MM.1S (cell line): ENCODE data around the gene IL7R.

Source experiments
- DNase-seq: peaks from one replicate; pipeline ENCODE4 v3.0.0-alpha.2; 2015
- H2AFZ ChIP-seq: fragments of 300-600 bp; sonication (generic); 2 replicates; pipeline ENCODE4 v1.6.0; 2016; ENCODE audit warnings: antibody characterized with exemption, low read length
- H3F3A ChIP-seq: fragments of 300-600 bp; sonication (generic); 2 replicates; pipeline ENCODE4 v1.6.1; 2016; ENCODE audit warnings: mild to moderate bottlenecking, antibody characterized with exemption, low read length, moderate library complexity, mixed read lengths; ENCODE audit not compliant: insufficient read depth
- H3K27ac ChIP-seq: fragments of 300-600 bp; sonication (generic); 2 replicates; pipeline ENCODE4 v1.5.1; 2016; ENCODE audit warnings: mild to moderate bottlenecking, low read length
- H3K27me3 ChIP-seq: fragments of 300-600 bp; sonication (generic); replicated peaks from 2 replicates; pipeline ENCODE4 v1.6.0; 2016; ENCODE audit warnings: low read length; ENCODE audit not compliant: insufficient read depth
- H3K36me3 ChIP-seq: fragments of 300-600 bp; sonication (generic); replicated peaks from 2 replicates; pipeline ENCODE4 v1.6.1; 2016; ENCODE audit warnings: mild to moderate bottlenecking, low read length, mixed read lengths; ENCODE audit not compliant: insufficient read depth
- H3K4me1 ChIP-seq: fragments of 300-600 bp; sonication (generic); 2 replicates; pipeline ENCODE4 v1.6.1; 2016; ENCODE audit warnings: low read length, mixed read lengths
- H3K4me2 ChIP-seq: fragments of 300-600 bp; sonication (generic); 2 replicates; pipeline ENCODE4 v1.6.0; 2016; ENCODE audit warnings: low read depth, low read length
- H3K4me3 ChIP-seq: fragments of 300-600 bp; sonication (generic); 2 replicates; pipeline ENCODE4 v1.5.1; 2016; ENCODE audit warnings: low read length, mixed read lengths
- H3K79me2 ChIP-seq: fragments of 300-600 bp; sonication (generic); 2 replicates; pipeline ENCODE4 v1.6.1; 2016; ENCODE audit warnings: mixed run types, low read length, mixed read lengths
- H3K9ac ChIP-seq: fragments of 300-600 bp; sonication (generic); 2 replicates; pipeline ENCODE4 v1.6.1; 2016; ENCODE audit warnings: low read length, mixed read lengths
- H3K9me2 ChIP-seq: fragments of 300-600 bp; sonication (generic); replicated peaks from 2 replicates; pipeline ENCODE4 v1.6.1; 2016; ENCODE audit warnings: mild to moderate bottlenecking, low read length, mixed read lengths; ENCODE audit not compliant: insufficient read depth
- H3K9me3 ChIP-seq: fragments of 300-600 bp; sonication (generic); replicated peaks from 2 replicates; pipeline ENCODE4 v1.6.1; 2016; ENCODE audit warnings: mild to moderate bottlenecking, low read length, mixed read lengths; ENCODE audit not compliant: insufficient read depth
- H4K20me1 ChIP-seq: fragments of 300-600 bp; sonication (generic); 2 replicates; pipeline ENCODE4 v1.6.1; 2016; ENCODE audit warnings: mild to moderate bottlenecking, low read length, moderate library complexity, mixed read lengths; ENCODE audit not compliant: insufficient read depth
- EZH2 ChIP-seq: fragments of 300-600 bp; sonication (generic); optimal IDR thresholded peaks from 2 replicates; pipeline ENCODE3; 2017; ENCODE audit warnings: low read depth, mild to moderate bottlenecking, antibody characterized with exemption, low read length, mixed read lengths
- EZH2phosphoT487 ChIP-seq: fragments of 300-600 bp; sonication (generic); IDR thresholded peaks from 2 replicates; pipeline ENCODE4 v1.6.1; 2018; ENCODE audit warnings: antibody characterized with exemption, low read length
- TF ChIP-seq, protein P1 (sequence below): fragments of 300-600 bp; sonication (generic); IDR thresholded peaks from 2 replicates; pipeline ENCODE4 v1.5.1; 2016; ENCODE audit warnings: antibody characterized with exemption, low read length, mixed read lengths

The IL7R gene

DNA sequence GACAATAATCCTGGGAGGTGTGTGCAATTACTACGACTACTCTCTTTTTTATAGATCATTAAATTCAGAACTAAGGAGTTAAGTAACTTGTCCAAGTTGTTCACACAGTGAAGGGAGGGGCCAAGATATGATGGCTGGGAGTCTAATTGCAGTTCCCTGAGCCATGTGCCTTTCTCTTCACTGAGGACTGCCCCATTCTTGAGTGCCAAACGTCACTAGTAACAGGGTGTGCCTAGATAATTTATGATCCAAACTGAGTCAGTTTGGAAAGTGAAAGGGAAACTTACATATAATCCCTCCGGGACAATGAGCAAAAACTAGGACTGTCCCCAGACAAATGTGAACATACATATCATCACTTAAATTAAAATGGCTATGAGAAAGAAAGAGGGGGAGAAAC lies 20.2 kb downstream of the IL7R start:
- H3K4me2 ChIP-seq: no peak overlapping the region
- no peaks in the 10 kb centered on the region for H3K27me3 ChIP-seq
- no peak for DNase-seq
- no peak overlapping the region for H2AFZ ChIP-seq
- no peak overlapping the region for H3K4me3 ChIP-seq
- no peak overlapping the region for H3K27ac ChIP-seq
- TF ChIP-seq EZH2phosphoT487 (no peak), EZH2 (no peak)
- TF ChIP-seq, protein P1, sequence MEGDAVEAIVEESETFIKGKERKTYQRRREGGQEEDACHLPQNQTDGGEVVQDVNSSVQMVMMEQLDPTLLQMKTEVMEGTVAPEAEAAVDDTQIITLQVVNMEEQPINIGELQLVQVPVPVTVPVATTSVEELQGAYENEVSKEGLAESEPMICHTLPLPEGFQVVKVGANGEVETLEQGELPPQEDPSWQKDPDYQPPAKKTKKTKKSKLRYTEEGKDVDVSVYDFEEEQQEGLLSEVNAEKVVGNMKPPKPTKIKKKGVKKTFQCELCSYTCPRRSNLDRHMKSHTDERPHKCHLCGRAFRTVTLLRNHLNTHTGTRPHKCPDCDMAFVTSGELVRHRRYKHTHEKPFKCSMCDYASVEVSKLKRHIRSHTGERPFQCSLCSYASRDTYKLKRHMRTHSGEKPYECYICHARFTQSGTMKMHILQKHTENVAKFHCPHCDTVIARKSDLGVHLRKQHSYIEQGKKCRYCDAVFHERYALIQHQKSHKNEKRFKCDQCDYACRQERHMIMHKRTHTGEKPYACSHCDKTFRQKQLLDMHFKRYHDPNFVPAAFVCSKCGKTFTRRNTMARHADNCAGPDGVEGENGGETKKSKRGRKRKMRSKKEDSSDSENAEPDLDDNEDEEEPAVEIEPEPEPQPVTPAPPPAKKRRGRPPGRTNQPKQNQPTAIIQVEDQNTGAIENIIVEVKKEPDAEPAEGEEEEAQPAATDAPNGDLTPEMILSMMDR: no peak
- H3K9me2 ChIP-seq: no peaks in the 10 kb centered on the region
- H3K36me3 ChIP-seq: no peaks in the 10 kb centered on the region
- no peaks in the 10 kb centered on the region for H3F3A ChIP-seq
- no peaks in the 10 kb centered on the region for H3K4me1 ChIP-seq
- H3K9me3 ChIP-seq: no peaks in the 10 kb centered on the region
- no peaks in the 10 kb centered on the region for H4K20me1 ChIP-seq
- no peak overlapping the region for H3K9ac ChIP-seq
- H3K79me2 ChIP-seq: no peaks in the 10 kb centered on the region

DNA sequence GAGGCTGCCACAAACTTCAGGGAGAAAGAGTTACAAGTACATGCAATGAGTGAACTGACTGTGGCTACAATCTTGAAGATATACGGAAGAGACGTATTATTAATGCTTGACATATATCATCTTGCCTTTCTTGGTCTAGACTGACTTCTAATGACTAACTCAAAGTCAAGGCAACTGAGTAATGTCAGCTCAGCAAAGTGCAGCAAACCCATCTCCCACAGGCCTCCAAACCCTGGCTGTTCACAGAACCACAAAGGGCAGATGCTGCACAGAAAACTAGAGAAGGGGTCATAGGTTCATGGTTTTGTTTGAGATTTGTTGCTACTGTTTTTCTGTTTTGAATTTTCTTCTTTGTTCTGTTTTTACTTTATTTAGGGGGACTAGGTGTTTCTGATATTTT lies 21.0 kb downstream of the IL7R start:
- Histone ChIP-seq H3K4me1 (no peaks in the 10 kb centered on the region), H3K27me3 (no peaks in the 10 kb centered on the region), H3K79me2 (no peaks in the 10 kb centered on the region), H3K4me3 (no peak overlapping the region), H3K9ac (no peak overlapping the region), H4K20me1 (no peaks in the 10 kb centered on the region), H3F3A (no peaks in the 10 kb centered on the region), H3K36me3 (no peaks in the 10 kb centered on the region), H3K9me2 (no peaks in the 10 kb centered on the region), H3K27ac (no peak overlapping the region), H2AFZ (no peak overlapping the region), H3K4me2 (no peak overlapping the region), H3K9me3 (no peaks in the 10 kb centered on the region)
- TF ChIP-seq, protein P1: no peak
- no peak for TF ChIP-seq EZH2
- TF ChIP-seq EZH2phosphoT487: no peak
- DNase-seq: no peak

DNA sequence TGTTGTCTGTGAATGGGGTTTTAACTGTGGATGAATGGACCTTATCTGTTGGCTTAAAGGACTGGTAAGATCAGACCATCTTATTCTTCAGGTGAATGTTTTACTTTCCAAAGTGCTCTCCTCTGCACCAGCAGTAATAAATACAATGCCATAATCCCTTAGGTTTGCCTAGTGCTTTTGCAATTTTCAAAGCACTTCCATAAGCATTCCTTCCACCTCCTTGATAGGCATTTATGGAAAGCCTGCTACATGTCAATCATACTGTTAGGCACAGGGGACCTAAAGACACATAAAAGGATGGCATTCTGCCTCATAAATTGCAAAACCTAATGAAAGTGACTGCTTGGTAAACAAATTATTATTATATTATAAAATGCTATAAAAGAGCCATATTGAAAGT lies 21.4 kb downstream of the IL7R start:
- H3K4me1 ChIP-seq: no peaks in the 10 kb centered on the region
- DNase-seq: no peak
- no peaks in the 10 kb centered on the region for H3K27me3 ChIP-seq
- H3K79me2 ChIP-seq: no peaks in the 10 kb centered on the region
- H3K9me2 ChIP-seq: no peaks in the 10 kb centered on the region
- no peak overlapping the region for H3K9ac ChIP-seq
- H2AFZ ChIP-seq: no peak overlapping the region
- no peak overlapping the region for H3K4me3 ChIP-seq
- no peaks in the 10 kb centered on the region for H4K20me1 ChIP-seq
- TF ChIP-seq EZH2phosphoT487: no peak
- TF ChIP-seq, protein P1: no peak
- no peak for TF ChIP-seq EZH2
- no peaks in the 10 kb centered on the region for H3K9me3 ChIP-seq
- no peak overlapping the region for H3K4me2 ChIP-seq
- H3F3A ChIP-seq: no peaks in the 10 kb centered on the region
- no peak overlapping the region for H3K27ac ChIP-seq
- H3K36me3 ChIP-seq: no peaks in the 10 kb centered on the region

DNA sequence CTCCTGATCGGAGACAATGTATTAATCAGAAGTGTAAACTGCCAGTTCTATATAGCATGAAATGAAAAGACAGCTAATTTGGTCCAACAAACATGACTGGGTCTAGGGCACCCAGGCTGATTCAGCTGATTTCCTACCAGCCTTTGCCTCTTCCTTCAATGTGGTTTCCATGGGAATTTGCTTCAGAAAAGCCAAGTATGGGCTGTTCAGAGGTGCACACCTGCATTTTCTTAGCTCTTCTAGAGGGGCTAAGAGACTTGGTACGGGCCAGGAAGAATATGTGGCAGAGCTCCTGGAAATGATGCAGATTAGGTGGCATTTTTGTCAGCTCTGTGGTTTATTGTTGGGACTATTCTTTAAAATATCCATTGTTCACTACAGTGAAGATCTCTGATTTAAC lies 22.4 kb downstream of the IL7R start:
- H2AFZ ChIP-seq: no peak overlapping the region
- H3K27me3 ChIP-seq: no peaks in the 10 kb centered on the region
- H3K9me2 ChIP-seq: no peaks in the 10 kb centered on the region
- no peak overlapping the region for H3K27ac ChIP-seq
- TF ChIP-seq, protein P1: no peak
- no peak for TF ChIP-seq EZH2phosphoT487
- TF ChIP-seq EZH2: no peak
- H3K4me3 ChIP-seq: no peak overlapping the region
- H3K36me3 ChIP-seq: no peaks in the 10 kb centered on the region
- no peaks in the 10 kb centered on the region for H3K4me1 ChIP-seq
- no peaks in the 10 kb centered on the region for H3F3A ChIP-seq
- H3K79me2 ChIP-seq: no peaks in the 10 kb centered on the region
- H3K4me2 ChIP-seq: no peak overlapping the region
- H4K20me1 ChIP-seq: no peaks in the 10 kb centered on the region
- H3K9me3 ChIP-seq: no peaks in the 10 kb centered on the region
- no peak for DNase-seq
- no peak overlapping the region for H3K9ac ChIP-seq
